ENCODE data around the gene ACACA. TPM values are rescaled to one million over a fixed set of nuclear protein-coding genes. Genes with fewer than 3 reads are reported as not detected.

ACACA gene
- total and polyA plus RNA-seq, 2 donors (not counting 1 experiment from before 2014, with no cell fraction given) = 4.8 to 26.2 TPM

DNA sequence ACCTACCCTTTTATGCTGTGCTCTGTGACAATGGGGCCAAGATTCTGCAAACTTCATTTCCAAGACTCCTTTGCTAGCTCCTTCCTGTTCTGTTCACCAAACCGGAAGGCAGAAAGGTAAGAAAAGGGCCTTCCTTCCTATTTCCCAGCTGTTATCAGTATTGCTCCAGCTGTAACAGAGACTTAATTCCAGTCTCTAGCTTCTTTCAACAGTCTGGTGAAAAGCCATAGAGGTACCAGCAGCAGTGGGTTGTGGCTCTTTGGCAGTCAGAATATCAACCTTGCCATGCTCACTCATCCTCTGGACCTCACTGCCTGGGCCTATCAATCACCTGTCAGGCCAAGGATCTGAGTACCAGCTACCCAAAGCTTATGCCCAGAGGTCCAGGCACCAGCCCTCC, 120.2 kb downstream of the ACACA start:
- H3K4me3 ChIP-seq (ENCODE audit: control extremely low read depth in 1 of 5, extremely low read depth in 1 of 5, insufficient read depth in 1 of 5, low read depth in 2 of 5, low read length in 4 of 5) = no peak overlapping the region
- intact Hi-C loops (cut with micrococcal nuclease) = no loop called here
- Mint-ChIP-seq H3K27me3 (no peaks in the 10 kb centered on the region), H3K4me3 (no peak overlapping the region), H3K4me1 (peaks cover 6% of the 10 kb centered on the region), H3K9me3 (ENCODE audit: insufficient read depth) (no peaks in the 10 kb centered on the region), H3K27ac (no peak overlapping the region)
- ChIA-PET POLR2A (no interaction called here), CTCF (no interaction called here)
- H3K9me3 ChIP-seq (ENCODE audit: control extremely low read depth in 1 of 3, control insufficient read depth in 2 of 3, insufficient read depth in 1 of 3, low read length in 2 of 3) = no peaks in the 10 kb centered on the region
- H4K20me1 ChIP-seq (ENCODE audit: control insufficient read depth, insufficient read depth, low read length, poor library complexity, severe bottlenecking) = no peaks in the 10 kb centered on the region
- no peak overlapping the region for H3K27ac ChIP-seq (ENCODE audit: low read length in 2 of 2)
- H3K9ac ChIP-seq (ENCODE audit: low read length) = no peak overlapping the region
- DNase-seq (no peak), ATAC-seq (ENCODE audit: low read depth) (no peak)
- TF ChIP-seq, protein P1, sequence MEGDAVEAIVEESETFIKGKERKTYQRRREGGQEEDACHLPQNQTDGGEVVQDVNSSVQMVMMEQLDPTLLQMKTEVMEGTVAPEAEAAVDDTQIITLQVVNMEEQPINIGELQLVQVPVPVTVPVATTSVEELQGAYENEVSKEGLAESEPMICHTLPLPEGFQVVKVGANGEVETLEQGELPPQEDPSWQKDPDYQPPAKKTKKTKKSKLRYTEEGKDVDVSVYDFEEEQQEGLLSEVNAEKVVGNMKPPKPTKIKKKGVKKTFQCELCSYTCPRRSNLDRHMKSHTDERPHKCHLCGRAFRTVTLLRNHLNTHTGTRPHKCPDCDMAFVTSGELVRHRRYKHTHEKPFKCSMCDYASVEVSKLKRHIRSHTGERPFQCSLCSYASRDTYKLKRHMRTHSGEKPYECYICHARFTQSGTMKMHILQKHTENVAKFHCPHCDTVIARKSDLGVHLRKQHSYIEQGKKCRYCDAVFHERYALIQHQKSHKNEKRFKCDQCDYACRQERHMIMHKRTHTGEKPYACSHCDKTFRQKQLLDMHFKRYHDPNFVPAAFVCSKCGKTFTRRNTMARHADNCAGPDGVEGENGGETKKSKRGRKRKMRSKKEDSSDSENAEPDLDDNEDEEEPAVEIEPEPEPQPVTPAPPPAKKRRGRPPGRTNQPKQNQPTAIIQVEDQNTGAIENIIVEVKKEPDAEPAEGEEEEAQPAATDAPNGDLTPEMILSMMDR (IDR thresholded peaks at IDR 0.05) = no peak
- TF ChIP-seq EZH2 (IDR thresholded peaks at IDR 0.05; ENCODE audit: borderline replicate concordance, insufficient read depth, low read depth, low read length, poor library complexity, severe bottlenecking) = no peak
- WGBS (ENCODE audit: insufficient coverage) = no CpG with 5 or more reads among the region's 1 CpG
- H2AFZ ChIP-seq (ENCODE audit: insufficient read depth, low read depth, low read length, poor library complexity, severe bottlenecking) = no peak overlapping the region
- H3K36me3 ChIP-seq (replicated peaks in 1 of 2; ENCODE audit: control extremely low read depth in 1 of 2, control insufficient read depth in 1 of 2, extremely low read depth in 1 of 2, insufficient read depth in 2 of 2, low read length in 1 of 2) = peaks cover 0 to 2% of the 10 kb centered on the region in 2 experiments
- no peaks in the 10 kb centered on the region for H3K4me1 ChIP-seq (ENCODE audit: control insufficient read depth in 2 of 2, insufficient read depth in 2 of 2, low read length in 2 of 2)
- no peaks in the 10 kb centered on the region for H3K79me2 ChIP-seq (ENCODE audit: control insufficient read depth, insufficient read depth, low read length)
- H3K27me3 ChIP-seq (replicated peaks in 1 of 4; ENCODE audit: control extremely low read depth in 1 of 4, control insufficient read depth in 3 of 4, insufficient read depth in 4 of 4, low read length in 3 of 4) = no peaks in the 10 kb centered on the region
- H3K4me2 ChIP-seq (replicated peaks; ENCODE audit: low read depth, low read length, poor library complexity, severe bottlenecking) = no peak overlapping the region

GRCh38 chr17:37284191-37284590, 122.4 kb downstream of the ACACA start:
- H3K27me3 ChIP-seq (replicated peaks in 1 of 4; ENCODE audit: control extremely low read depth in 1 of 4, control insufficient read depth in 3 of 4, insufficient read depth in 4 of 4, low read length in 3 of 4) = no peaks in the 10 kb centered on the region
- no peak overlapping the region for H3K27ac ChIP-seq (ENCODE audit: low read length in 2 of 2)
- POLR2A ChIA-PET = no interaction called here
- no peak overlapping the region for H3K4me3 ChIP-seq (ENCODE audit: control extremely low read depth in 1 of 5, extremely low read depth in 1 of 5, insufficient read depth in 1 of 5, low read depth in 2 of 5, low read length in 4 of 5)
- intact Hi-C loops (cut with micrococcal nuclease) = no loop called here
- Mint-ChIP-seq H3K4me1 (no peaks in the 10 kb centered on the region), H3K9me3 (ENCODE audit: insufficient read depth) (no peaks in the 10 kb centered on the region), H3K27me3 (no peaks in the 10 kb centered on the region), H3K27ac (no peak overlapping the region), H3K4me3 (no peak overlapping the region)
- no peaks in the 10 kb centered on the region for H4K20me1 ChIP-seq (ENCODE audit: control insufficient read depth, insufficient read depth, low read length, poor library complexity, severe bottlenecking)
- H3K36me3 ChIP-seq (replicated peaks in 1 of 2; ENCODE audit: control extremely low read depth in 1 of 2, control insufficient read depth in 1 of 2, extremely low read depth in 1 of 2, insufficient read depth in 2 of 2, low read length in 1 of 2) = peaks cover 0 to 2% of the 10 kb centered on the region in 2 experiments
- no peaks in the 10 kb centered on the region for H3K4me1 ChIP-seq (ENCODE audit: control insufficient read depth in 2 of 2, insufficient read depth in 2 of 2, low read length in 2 of 2)
- no peaks in the 10 kb centered on the region for H3K79me2 ChIP-seq (ENCODE audit: control insufficient read depth, insufficient read depth, low read length)
- CTCF ChIA-PET = no interaction called here
- no peak overlapping the region for H3K9ac ChIP-seq (ENCODE audit: low read length)
- no peak overlapping the region for H3K4me2 ChIP-seq (replicated peaks; ENCODE audit: low read depth, low read length, poor library complexity, severe bottlenecking)
- ATAC-seq (ENCODE audit: low read depth) (no peak), DNase-seq (no peak)
- no peak overlapping the region for H2AFZ ChIP-seq (ENCODE audit: insufficient read depth, low read depth, low read length, poor library complexity, severe bottlenecking)
- TF ChIP-seq, protein P1 (IDR thresholded peaks at IDR 0.05) = no peak
- no peak for TF ChIP-seq EZH2 (IDR thresholded peaks at IDR 0.05; ENCODE audit: borderline replicate concordance, insufficient read depth, low read depth, low read length, poor library complexity, severe bottlenecking)
- 96% methylated on average over 2 of the region's 2 CpGs for WGBS (ENCODE audit: insufficient coverage)
- H3K9me3 ChIP-seq (ENCODE audit: control extremely low read depth in 1 of 3, control insufficient read depth in 2 of 3, insufficient read depth in 1 of 3, low read length in 2 of 3) = no peaks in the 10 kb centered on the region

All from B cell (primary cell).